Effector CD8-positive, alpha-beta T cell (primary cell): ENCODE data around the gene ING3.

Source experiments
- DNase-seq: peaks from one replicate; lab custom pipeline; 2025; lab: John Stamatoyannopoulos, UW
- total RNA-seq, 4 experiments: gene quantifications; one replicate each; lab custom pipeline; 2026; lab: John Stamatoyannopoulos, UW

The ING3 gene
- total RNA-seq, result 37.4 to 42.0 (median 40.2) reads per million in 4 experiments

GRCh38 chr7:120950539-120951308 lies at the start of gene ING3:
Gene ING3 (plus strand): TSS chr7:120950777. CDS start chr7:120950897, 120 bp downstream.
- DNase-seq, result peak; percentile 98

DNA sequence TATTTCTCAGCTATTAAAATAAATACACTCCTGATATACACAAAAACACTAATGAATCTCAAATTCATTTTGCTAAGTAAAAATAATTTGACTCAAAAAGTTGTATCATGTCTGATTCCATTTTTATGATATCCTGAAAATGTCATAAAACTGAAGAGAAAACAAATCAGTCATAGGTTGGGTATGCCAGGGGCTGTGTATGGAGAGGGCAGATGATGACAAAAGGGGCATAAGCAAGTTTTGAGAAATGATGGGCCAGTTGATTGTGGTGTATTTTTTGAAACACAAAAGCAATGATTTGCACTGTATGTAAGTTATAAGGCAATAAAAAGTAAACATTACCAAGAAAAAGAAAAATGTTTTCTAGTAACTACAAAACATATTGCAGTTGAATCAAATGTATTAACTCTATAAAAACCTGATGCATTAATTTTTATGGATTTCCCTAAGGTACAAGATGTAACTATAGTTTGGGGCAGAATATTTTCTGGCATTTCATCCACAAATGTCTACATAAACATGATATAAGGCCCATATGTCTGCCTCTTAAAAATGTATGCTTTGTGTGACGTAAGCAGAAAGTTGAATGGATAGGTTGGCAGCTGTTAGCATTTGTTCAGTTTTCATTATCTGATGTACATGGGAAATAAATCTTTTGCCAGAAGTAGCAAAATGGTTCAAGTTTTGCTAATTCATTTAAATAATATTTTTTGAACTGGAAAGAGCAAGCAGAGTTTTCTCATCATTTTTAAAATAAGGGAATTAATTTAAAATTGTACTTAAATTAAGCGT lies 35.1 kb upstream of the ING3 start:
- no peak for DNase-seq

DNA sequence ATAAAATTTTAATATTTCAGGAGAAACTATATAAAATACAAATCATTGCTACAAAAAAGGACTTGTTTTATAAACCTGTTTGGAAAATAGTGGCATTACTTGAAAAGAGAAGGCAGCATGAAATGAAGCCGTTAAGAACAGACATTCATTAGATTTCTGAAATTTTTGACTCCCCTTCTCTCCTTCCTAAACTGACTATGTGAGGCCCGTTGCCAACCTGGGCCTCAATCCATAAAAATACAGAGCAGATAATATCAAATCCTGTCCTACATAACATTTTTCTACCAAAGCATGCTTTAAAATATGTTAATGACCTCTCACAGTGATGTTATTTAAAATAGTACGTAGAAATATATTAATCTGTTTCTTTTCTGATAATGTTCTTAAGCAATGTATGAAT lies 34.5 kb upstream of the ING3 start:
- DNase-seq, result no peak

DNA sequence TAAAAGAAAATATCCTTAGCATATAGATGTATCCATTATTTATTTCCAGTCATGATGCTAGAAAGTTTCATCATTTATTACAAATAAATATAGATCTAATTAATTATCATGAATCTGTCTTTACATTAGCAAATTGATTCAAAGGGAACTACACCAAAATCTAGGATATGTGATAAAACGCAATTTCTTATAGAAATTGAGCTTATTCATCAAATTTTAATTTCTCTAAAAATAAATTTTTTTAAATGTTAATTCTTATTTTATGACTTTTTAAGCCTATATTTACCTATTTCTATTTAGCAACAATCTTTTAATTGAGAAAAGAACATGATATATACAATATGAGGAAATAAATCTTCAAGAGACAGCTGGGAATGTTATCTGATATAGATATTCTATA lies 34.0 kb upstream of the ING3 start:
- no peak for DNase-seq

DNA sequence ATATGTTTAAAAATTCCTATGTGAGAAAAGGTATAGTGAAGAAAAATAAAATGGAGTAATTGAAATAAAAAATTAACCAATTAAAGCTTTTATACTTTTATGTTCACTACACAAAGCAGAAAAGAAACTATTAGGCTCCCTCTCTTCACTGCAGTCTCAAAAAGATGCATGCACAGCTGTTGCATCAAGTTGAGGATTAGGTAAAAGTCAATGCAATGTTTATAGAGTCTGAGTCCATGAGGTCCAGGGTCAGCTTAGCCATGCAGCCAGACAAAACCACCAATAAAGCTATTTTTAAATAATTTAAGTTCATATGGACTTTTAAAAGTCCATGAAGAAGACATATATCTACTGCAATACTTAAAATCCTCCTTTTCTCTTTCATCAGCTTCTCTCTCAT lies 31.1 kb upstream of the ING3 start:
- no peak for DNase-seq

GRCh38 chr7:120920034-120920433 lies 30.5 kb upstream of the ING3 start:
- no peak for DNase-seq

- DNase-seq, result no peak
Observed at GRCh38 chr7:120920591-120921274, 29.8 kb upstream of the ING3 start.

- no peak for DNase-seq
Observed at GRCh38 chr7:120924837-120925236, 25.7 kb upstream of the ING3 start.

- no peak for DNase-seq
Observed at GRCh38 chr7:120925392-120925791, 25.2 kb upstream of the ING3 start.

DNA sequence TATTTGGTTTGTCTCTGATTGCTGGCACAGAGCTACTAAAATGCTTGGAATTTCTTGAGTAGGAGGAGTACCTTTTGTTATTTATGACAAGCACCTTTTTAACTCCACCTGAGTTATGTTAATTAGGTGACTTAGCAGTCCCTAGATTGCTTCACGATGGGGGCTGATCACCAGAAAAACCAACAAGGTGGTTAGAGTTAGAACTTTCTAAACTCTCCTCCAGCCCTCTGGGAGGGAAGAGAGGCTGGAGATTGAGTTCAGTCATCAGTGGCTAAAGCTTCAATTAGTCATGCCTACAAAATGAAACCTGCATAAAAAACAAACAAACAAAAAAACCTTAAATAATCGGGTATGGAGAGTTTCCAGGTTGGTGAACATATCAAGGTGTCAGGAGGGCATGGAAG lies 23.6 kb upstream of the ING3 start:
- no peak for DNase-seq

- no peak for DNase-seq
Observed at GRCh38 chr7:120927454-120928103, 23.0 kb upstream of the ING3 start.

GRCh38 chr7:120931243-120931642 lies 19.3 kb upstream of the ING3 start:
- DNase-seq, result no peak

DNA sequence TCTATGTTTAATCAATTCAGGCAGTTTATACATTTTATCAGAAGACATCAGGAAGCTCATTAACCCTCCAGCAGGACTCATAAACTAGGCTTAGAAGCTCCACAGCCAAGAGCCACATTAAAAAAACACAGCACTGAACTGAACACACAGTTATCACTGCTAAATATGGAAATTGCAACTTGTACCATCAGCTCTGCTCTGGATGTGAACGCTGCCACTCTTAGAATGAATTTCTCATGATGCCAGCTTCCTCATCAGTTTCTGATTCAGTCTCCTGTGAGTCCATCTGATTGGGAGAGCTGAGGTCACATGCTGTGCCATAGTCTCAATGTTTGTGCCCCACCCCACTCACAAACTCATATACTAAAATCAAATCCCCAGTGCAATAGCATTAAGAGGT lies 17.1 kb upstream of the ING3 start:
- no peak for DNase-seq

DNA sequence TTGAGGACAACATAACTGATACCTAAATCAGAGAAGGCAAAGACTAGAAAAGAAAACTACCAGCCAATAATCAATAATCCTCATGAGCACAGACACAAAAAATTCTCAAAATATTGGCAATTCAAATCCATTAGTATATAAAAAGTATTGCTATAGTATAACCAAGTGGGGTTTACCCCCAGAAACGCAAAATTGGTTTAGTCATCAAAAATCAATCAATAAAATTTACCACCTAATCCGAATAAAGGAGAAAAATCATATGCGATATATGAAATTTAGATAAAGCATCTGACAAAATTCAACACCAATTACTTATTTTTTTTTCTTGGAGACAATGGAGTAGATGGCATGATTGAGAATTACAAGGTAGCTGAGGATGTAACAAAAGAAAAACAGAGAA lies 11.2 kb upstream of the ING3 start:
- no peak for DNase-seq

DNA sequence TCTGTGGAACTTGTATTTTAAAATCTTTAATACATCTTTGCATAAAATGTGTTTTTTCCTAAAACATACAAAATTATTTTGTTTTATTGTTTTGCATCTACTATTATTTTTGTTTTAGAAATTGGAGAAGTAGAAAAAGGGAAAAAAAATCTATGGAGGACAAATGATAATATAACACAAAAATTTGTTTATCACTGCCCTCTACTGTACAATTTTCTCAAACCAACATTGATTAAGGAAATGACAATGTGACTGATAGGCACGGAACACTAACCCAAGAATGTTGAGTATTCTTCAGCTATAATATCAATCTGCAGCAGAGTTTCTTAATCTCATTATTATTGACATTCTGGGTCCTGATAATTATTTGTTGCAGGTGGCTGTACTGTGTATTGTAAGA lies 9.5 kb upstream of the ING3 start:
- no peak for DNase-seq

DNA sequence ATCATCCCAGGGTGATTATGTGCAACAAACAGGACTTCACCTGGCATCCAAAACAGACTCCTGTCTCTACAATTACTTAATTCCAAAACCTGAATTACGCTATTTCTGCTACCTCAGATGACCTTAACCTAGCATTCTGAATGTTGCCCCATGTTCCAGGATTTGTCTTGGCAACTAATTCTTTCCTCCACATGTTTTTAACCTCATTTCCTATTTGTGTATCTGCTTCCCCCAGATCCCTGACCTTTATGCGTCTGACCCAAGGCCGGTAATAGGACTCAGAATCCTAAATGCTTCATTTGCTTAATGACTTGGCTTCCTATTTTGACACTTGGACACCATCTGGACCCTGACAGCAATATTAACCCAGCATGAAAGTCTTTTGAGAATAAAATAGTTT lies 8.7 kb upstream of the ING3 start:
- no peak for DNase-seq

DNA sequence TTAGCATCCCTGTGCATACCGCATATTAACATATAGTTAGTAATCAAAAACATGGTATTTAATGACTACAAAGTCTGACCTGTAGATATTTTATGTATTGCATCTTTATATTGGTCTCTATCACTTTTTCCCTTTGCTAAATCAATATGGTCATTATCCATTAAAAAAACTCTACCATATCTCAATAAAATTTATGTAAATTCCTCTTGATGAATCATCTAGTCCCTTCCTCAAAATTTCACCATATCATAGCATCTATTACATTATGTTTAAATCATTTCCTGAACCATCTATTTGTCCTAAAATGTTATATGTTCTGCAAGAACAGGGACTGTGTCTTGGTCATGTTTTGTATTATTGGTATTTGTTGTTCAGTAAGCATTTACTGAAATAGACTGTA lies 7.7 kb upstream of the ING3 start:
- DNase-seq, result no peak

DNA sequence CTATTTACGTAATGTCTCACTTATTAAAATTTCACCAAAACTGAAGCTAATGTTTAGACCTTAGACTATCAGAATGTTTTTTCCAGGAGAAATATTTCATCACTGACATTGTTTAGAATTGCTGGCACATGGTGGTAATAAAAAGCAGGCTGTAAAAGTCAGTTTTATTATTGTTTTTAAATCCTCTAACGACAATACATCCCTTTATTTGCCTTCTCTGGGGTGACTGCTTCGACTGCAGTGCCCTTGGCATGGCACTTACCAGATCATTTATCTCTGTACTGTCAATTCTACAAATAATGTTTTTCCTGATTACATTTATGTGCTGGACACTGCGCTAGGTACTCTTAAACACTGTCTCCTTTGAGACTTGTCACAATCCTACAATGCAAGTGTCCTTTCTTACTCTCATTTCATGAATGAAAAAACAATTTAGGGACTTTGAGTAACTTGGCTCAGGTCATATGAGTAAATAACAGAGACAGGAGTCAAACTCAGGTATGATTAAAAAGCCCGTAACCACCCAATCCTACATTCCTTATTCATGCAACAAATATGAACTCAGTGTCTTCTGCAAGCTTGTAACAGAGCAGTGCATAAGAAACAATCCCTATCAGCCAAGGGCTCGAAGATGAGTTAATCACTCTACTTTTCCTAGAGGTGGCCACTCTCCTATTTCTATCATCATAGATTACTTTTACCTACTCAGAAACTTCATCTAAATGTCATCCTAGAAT lies 5.6 kb upstream of the ING3 start:
- no peak for DNase-seq

GRCh38 chr7:120947980-120948379 lies 2.6 kb upstream of the ING3 start:
- no peak for DNase-seq

DNA sequence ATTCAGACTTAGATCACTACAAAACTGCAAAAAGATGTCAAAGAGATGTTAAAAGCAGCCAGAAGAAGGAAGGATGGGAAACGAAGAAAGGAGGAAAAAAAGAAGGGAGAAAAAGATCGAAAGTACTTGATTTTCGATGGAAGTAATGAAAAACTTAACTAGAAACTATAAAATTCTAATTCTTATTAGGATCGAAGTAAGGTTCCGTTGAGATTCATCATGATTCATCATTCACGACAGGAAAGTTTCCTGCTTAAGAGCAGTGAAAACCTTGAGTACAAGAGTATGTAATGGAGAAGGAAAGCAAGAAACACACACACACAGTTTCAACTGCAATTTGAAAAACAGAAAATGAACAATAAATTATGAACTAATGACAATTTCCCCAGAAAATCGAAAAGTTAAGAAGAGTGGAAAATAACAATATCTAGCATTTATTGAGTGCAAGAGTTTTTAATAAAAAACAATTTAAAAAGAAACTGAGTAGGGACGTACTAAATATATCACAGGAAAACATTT lies 1.1 kb upstream of the ING3 start:
- no peak for DNase-seq

GRCh38 chr7:120949998-120950538 lies 509 bp upstream of the ING3 start:
- no peak for DNase-seq
